ENCODE results near the gene LIN9.

Gene LIN9

GRCh38 chr1:226201029-226201593 lies 107.9 kb downstream of the LIN9 start:
- peak; percentile 31 for DNase-seq (ENCODE audit: low read depth)

DNA sequence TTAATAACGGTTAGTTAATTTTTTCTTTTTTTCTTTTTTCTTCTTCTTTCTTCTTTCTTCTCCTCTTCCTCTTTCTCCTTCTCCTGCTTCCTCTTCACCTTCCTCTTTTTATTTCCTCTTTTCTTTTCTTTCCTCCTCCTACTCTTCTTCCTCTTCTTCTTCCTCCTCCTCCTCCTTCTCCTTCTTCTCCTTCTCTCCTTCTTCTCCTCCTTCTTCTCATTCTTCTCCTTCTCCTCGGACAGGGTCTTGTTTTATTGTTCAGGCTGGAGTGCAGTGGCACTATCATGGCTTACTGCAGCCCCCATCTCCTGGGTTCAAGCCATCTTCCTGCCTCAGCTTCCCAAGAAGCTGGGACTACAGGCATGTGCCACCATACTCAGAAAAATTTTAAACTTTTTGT lies 109.0 kb downstream of the LIN9 start:
- TF ChIP-seq, protein P1, sequence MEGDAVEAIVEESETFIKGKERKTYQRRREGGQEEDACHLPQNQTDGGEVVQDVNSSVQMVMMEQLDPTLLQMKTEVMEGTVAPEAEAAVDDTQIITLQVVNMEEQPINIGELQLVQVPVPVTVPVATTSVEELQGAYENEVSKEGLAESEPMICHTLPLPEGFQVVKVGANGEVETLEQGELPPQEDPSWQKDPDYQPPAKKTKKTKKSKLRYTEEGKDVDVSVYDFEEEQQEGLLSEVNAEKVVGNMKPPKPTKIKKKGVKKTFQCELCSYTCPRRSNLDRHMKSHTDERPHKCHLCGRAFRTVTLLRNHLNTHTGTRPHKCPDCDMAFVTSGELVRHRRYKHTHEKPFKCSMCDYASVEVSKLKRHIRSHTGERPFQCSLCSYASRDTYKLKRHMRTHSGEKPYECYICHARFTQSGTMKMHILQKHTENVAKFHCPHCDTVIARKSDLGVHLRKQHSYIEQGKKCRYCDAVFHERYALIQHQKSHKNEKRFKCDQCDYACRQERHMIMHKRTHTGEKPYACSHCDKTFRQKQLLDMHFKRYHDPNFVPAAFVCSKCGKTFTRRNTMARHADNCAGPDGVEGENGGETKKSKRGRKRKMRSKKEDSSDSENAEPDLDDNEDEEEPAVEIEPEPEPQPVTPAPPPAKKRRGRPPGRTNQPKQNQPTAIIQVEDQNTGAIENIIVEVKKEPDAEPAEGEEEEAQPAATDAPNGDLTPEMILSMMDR (IDR thresholded peaks at IDR 0.05; ENCODE audit: insufficient read depth, low read depth, low read length, missing control alignments), result no peak
- no peak overlapping the region for H3K4me3 ChIP-seq (ENCODE audit: low read length)
- no peak for DNase-seq (ENCODE audit: low read depth)

More at GRCh38 chr1:226201029-226201593, 107.9 kb downstream of the LIN9 start:
- TF ChIP-seq, protein P1 (IDR thresholded peaks at IDR 0.05; ENCODE audit: insufficient read depth, low read depth, low read length, missing control alignments), result peak; percentile 53
- H3K4me3 ChIP-seq (ENCODE audit: low read length), result no peak overlapping the region

- TF ChIP-seq, protein P1 (IDR thresholded peaks at IDR 0.05; ENCODE audit: insufficient read depth, low read depth, low read length, missing control alignments), result no peak
Observed at GRCh38 chr1:226195144-226195543, 113.8 kb downstream of the LIN9 start.

GRCh38 chr1:226187380-226187779 lies 121.6 kb downstream of the LIN9 start:
- TF ChIP-seq, protein P1 (IDR thresholded peaks at IDR 0.05; ENCODE audit: insufficient read depth, low read depth, low read length, missing control alignments), result no peak
- peak overlapping the region; percentile 87 for H3K4me3 ChIP-seq (ENCODE audit: low read length)
- no peak for DNase-seq (ENCODE audit: low read depth)

More at GRCh38 chr1:226195144-226195543, 113.8 kb downstream of the LIN9 start:
- DNase-seq (ENCODE audit: low read depth), result peak; percentile 13
- H3K4me3 ChIP-seq (ENCODE audit: low read length), result no peak overlapping the region

DNA sequence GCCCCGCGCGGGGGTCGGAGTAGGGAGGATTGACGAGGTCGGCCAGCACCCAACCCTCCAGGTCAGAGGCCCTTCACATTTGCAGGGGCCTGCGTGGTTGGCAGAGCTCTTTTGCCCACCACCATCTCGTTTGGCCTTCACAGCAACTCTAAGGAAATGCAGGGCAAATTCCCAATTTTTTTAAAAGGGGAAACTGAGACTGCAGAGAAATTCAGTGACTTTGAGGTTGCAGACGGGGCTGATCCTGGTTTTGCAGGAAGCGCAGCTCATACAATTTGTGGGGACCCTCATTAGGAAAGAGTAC lies 122.0 kb downstream of the LIN9 start:
- TF ChIP-seq, protein P1 (IDR thresholded peaks at IDR 0.05; ENCODE audit: insufficient read depth, low read depth, low read length, missing control alignments), result no peak
- no peak for DNase-seq (ENCODE audit: low read depth)
- H3K4me3 ChIP-seq (ENCODE audit: low read length), result peak overlapping the region; percentile 87

DNA sequence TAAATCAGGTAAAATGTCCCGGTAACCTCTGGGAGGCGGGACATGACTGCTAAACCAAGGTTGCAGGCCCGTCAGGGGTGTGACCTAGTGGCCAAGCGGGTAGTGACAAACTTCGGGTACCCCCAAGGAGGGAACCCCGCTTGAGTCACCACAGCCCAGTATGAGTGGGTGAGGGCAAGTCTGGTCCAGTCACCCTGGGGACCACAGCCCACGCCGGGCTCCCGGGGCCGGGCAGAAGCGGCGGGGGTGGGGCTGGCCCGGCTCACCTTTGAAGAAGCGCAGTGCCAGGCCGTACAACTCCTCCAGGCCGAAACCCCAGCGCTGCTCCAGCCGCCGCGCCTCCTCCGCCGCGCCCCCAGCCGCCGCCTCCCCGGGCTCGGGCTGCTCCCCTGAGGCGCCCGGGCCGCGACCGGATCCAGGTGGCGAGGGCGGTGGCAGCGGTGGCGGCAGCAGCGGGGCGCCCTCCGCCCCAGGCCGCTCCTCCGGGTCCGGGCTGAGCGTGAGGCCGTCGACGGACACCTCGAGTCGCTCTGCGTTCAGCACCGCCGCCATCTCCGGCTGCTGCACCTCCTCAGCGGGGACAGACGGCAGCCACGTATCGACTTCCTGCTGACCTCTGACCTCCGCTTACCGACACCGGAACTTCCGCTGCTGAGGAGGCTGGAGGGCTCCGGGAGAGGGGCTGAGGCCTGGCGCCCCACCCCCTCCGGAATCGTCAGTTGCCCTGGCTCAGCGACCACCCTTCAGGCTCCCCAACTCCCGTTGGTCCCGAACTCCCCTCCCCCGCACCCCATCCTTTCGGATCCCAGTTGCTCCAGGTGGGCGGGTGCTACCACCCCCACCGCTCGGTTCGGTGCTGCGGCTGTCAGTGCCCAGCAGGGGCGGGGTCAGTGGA lies 122.6 kb downstream of the LIN9 start, which contains the start of gene ACBD3:
Gene ACBD3 (minus strand): TSS at position 618 of the 895 bp plus-strand sequence. CDS start 66 bp downstream, at position 552.
- TF ChIP-seq, protein P1 (IDR thresholded peaks at IDR 0.05; ENCODE audit: insufficient read depth, low read depth, low read length, missing control alignments), result no peak
- peak within 1 kb of the TSS; percentile 87 for H3K4me3 ChIP-seq (ENCODE audit: low read length)
- peak; percentile 74 for DNase-seq (ENCODE audit: low read depth)

Measured in epithelial cell of esophagus (primary cell).